WTC11 (cell line): ENCODE results near the gene SMYD1.

Experiments used
- CREB1 ChIP-seq: sonication (generic); formaldehyde crosslinking; IDR thresholded peaks from 2 replicates; pipeline ENCODE4 v1.8.0; 2023; ENCODE audit warnings: mild to moderate bottlenecking, missing genetic modification reagents
- ETV6 ChIP-seq: sonication (generic); formaldehyde crosslinking; IDR thresholded peaks from 2 replicates; pipeline ENCODE4 v1.8.1; 2022; ENCODE audit warnings: mild to moderate bottlenecking, missing genetic modification reagents
- MXD4 ChIP-seq: fragments of 250-450 bp; sonication (Bioruptor Pico); IDR thresholded peaks from 2 replicates; pipeline ENCODE4 v1.8.0; 2021; ENCODE audit warnings: mild to moderate bottlenecking, moderate library complexity, borderline replicate concordance
- NFYB ChIP-seq: sonication (generic); formaldehyde crosslinking; conservative IDR thresholded peaks from 2 replicates; pipeline ENCODE4 v1.8.0; 2022; ENCODE audit warnings: low read depth, missing genetic modification reagents
- NR3C1 ChIP-seq: sonication (generic); formaldehyde crosslinking; conservative IDR thresholded peaks from 2 replicates; pipeline ENCODE4 v1.8.1; 2023; ENCODE audit warnings: low read depth, mild to moderate bottlenecking, missing genetic modification reagents
- SP1 ChIP-seq: sonication (generic); formaldehyde crosslinking; conservative IDR thresholded peaks from 2 replicates; pipeline ENCODE4 v1.8.1; 2022; ENCODE audit warnings: missing genetic modification reagents
- TCF7 ChIP-seq: sonication (generic); formaldehyde crosslinking; IDR thresholded peaks from 2 replicates; pipeline ENCODE4 v1.8.0; 2022; ENCODE audit warnings: mild to moderate bottlenecking, low read depth, missing genetic modification reagents, moderate library complexity
- ZNF232 ChIP-seq: sonication (generic); formaldehyde crosslinking; IDR thresholded peaks from 2 replicates; pipeline ENCODE4 v1.8.0; 2022; ENCODE audit warnings: mild to moderate bottlenecking, missing genetic modification reagents
- ZNF671 ChIP-seq: fragments of 250-450 bp; sonication (Bioruptor Pico); IDR thresholded peaks from 2 replicates; pipeline ENCODE4 v1.8.0; 2021; ENCODE audit warnings: mild to moderate bottlenecking
- TF ChIP-seq, protein P1 (sequence below): fragments of 200-600 bp; IDR thresholded peaks from 2 replicates; pipeline ENCODE4 v1.8.0; 2022; ENCODE audit warnings: antibody characterized with exemption
- TF ChIP-seq, protein P2 (sequence below): sonication (generic); formaldehyde crosslinking; conservative IDR thresholded peaks from 2 replicates; pipeline ENCODE4 v1.8.1; 2022; ENCODE audit warnings: mild to moderate bottlenecking, missing genetic modification reagents
- TF ChIP-seq, protein P3 (sequence below): sonication (generic); formaldehyde crosslinking; IDR thresholded peaks from 2 replicates; pipeline ENCODE4 v1.8.1; 2022; ENCODE audit warnings: low read depth, missing genetic modification reagents, borderline replicate concordance

DNA sequence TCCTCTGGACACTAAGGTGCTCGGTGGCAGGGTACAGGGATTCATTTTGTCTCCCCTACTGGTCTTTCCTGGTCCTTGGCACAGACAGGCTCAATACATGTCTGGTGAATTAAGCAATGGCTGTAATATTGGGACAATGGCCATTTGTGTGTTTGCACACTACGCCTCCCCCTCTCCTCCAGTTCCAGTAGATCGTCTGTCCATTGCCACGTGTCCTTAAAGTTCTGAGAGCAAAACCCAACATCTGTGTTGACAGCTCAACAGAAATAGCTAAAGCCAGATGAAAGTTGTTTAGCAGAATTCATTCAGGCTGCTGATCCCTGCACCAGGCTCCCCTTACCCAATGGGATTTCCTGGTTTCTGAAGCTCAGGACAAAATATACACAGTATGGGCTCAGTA lies 69.2 kb downstream of the SMYD1 start:
- TF ChIP-seq, protein P1, sequence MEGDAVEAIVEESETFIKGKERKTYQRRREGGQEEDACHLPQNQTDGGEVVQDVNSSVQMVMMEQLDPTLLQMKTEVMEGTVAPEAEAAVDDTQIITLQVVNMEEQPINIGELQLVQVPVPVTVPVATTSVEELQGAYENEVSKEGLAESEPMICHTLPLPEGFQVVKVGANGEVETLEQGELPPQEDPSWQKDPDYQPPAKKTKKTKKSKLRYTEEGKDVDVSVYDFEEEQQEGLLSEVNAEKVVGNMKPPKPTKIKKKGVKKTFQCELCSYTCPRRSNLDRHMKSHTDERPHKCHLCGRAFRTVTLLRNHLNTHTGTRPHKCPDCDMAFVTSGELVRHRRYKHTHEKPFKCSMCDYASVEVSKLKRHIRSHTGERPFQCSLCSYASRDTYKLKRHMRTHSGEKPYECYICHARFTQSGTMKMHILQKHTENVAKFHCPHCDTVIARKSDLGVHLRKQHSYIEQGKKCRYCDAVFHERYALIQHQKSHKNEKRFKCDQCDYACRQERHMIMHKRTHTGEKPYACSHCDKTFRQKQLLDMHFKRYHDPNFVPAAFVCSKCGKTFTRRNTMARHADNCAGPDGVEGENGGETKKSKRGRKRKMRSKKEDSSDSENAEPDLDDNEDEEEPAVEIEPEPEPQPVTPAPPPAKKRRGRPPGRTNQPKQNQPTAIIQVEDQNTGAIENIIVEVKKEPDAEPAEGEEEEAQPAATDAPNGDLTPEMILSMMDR, result no peak
- no peak for TF ChIP-seq ZNF232 (CRISPR knock-in tag)
- no peak for TF ChIP-seq CREB1
- TF ChIP-seq ETV6 (CRISPR knock-in tag), result no peak
- TF ChIP-seq, protein P2, sequence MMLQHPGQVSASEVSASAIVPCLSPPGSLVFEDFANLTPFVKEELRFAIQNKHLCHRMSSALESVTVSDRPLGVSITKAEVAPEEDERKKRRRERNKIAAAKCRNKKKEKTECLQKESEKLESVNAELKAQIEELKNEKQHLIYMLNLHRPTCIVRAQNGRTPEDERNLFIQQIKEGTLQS (CRISPR knock-in tag), result no peak
- no peak for TF ChIP-seq TCF7 (CRISPR knock-in tag)
- TF ChIP-seq NFYB (CRISPR knock-in tag), result no peak
- TF ChIP-seq MXD4 (CRISPR knock-in tag), result no peak
- TF ChIP-seq SP1 (CRISPR knock-in tag), result no peak
- TF ChIP-seq ZNF671, result no peak
- TF ChIP-seq, protein P3, sequence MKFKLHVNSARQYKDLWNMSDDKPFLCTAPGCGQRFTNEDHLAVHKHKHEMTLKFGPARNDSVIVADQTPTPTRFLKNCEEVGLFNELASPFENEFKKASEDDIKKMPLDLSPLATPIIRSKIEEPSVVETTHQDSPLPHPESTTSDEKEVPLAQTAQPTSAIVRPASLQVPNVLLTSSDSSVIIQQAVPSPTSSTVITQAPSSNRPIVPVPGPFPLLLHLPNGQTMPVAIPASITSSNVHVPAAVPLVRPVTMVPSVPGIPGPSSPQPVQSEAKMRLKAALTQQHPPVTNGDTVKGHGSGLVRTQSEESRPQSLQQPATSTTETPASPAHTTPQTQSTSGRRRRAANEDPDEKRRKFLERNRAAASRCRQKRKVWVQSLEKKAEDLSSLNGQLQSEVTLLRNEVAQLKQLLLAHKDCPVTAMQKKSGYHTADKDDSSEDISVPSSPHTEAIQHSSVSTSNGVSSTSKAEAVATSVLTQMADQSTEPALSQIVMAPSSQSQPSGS (CRISPR knock-in tag), result no peak
- TF ChIP-seq NR3C1 (CRISPR knock-in tag), result no peak
